Activated CD8-positive, alpha-beta T cell treated with anti-CD3 and anti-CD28 coated beads, Interleukin-2, amount 10 ng/mL, durations not matched to agents 7 days and 5 days (primary cell): Measurements from ENCODE around the gene ABHD4. TPM values are rescaled to one million over a fixed set of nuclear protein-coding genes. Genes with fewer than 3 reads are reported as not detected.
"Not testable (repeated sequence)": the region's sequence is repeated elsewhere in the genome, so short reads cannot be mapped to it uniquely, and the experiment has no call there.

Source experiments
- ATAC-seq: fragments of 150-1000 bp; cut with Tn5 transposase; one replicate; pipeline ENCODE4 v1.10.0; 2021; ENCODE audit warnings: moderate library complexity
- CTCF ChIA-PET: fragments of 350-600 bp; sonication (Branson Sonifier 250); formaldehyde crosslinking; loops from one replicate; lab custom pipeline; 2021; ENCODE audit warnings: antibody characterized with exemption; lab: Charles Lee
- POLR2A ChIA-PET: fragments of 350-600 bp; sonication (Branson Sonifier 250); formaldehyde crosslinking; loops from one replicate; lab custom pipeline; 2021; ENCODE audit warnings: antibody characterized with exemption; lab: Charles Lee
- DNase-seq: peaks from one replicate; pipeline ENCODE4 v3.0.0-alpha.2; 2020
- H3K27ac Mint-ChIP-seq: one replicate; pipeline ENCODE4 v1.8.0; 2021; ENCODE audit warnings: mild to moderate bottlenecking, mixed read lengths
- H3K27me3 Mint-ChIP-seq: one replicate; pipeline ENCODE4 v1.8.0; 2021; ENCODE audit warnings: low read depth, mixed read lengths
- H3K36me3 Mint-ChIP-seq: one replicate; pipeline ENCODE4 v1.8.0; 2021; ENCODE audit warnings: low read depth, mixed read lengths
- H3K4me1 Mint-ChIP-seq: one replicate; pipeline ENCODE4 v1.8.0; 2021; ENCODE audit warnings: low read depth, mixed read lengths
- H3K4me3 Mint-ChIP-seq: one replicate; pipeline ENCODE4 v1.8.0; 2021; ENCODE audit warnings: mild to moderate bottlenecking, mixed read lengths
- H3K9me3 Mint-ChIP-seq: one replicate; pipeline ENCODE4 v1.8.0; 2022; ENCODE audit warnings: mixed read lengths; ENCODE audit not compliant: insufficient read depth
- total RNA-seq, 2 experiments: library from RNA; stranded (reverse); gene quantifications; one replicate each; pipeline ENCODE4 v1.2.3, GENCODE V29; 2021

Gene ABHD4
- total RNA-seq, 2 experiments from 2014 or later: 8.0 to 8.5 TPM

GRCh38 chr14:22600027-22600426 is 1.9 kb downstream of the ABHD4 start:
- H3K27me3 Mint-ChIP-seq: peaks cover 9% of the 10 kb centered on the region
- no peaks in the 10 kb centered on the region for H3K9me3 Mint-ChIP-seq
- POLR2A ChIA-PET: interaction anchor here (0.6 to 5.4 kb wide), 4 partner anchors 11 to 183 kb away, joined by 3 to 42 read pairs (median 3); partner anchors contain the start of genes DAD1 and OXA1L
- CTCF ChIA-PET: interaction anchor here (0.6 to 5.1 kb wide), 6 partner anchors 10 to 622 kb away, joined by 3 to 64 read pairs (median 7); partner anchors contain the start of gene DAD1
- no peak overlapping the region for H3K27ac Mint-ChIP-seq
- no peak overlapping the region for H3K4me3 Mint-ChIP-seq
- peaks cover 30% of the 10 kb centered on the region for H3K4me1 Mint-ChIP-seq
- peaks cover 18% of the 10 kb centered on the region for H3K36me3 Mint-ChIP-seq
- ATAC-seq (no peak), DNase-seq (no peak)

- peaks cover 30% of the 10 kb centered on the region for H3K4me1 Mint-ChIP-seq
- peaks cover 20% of the 10 kb centered on the region for H3K36me3 Mint-ChIP-seq
- no peak overlapping the region for H3K4me3 Mint-ChIP-seq
- ATAC-seq (no peak), DNase-seq (no peak)
- no peaks in the 10 kb centered on the region for H3K9me3 Mint-ChIP-seq
- CTCF ChIA-PET: interaction anchor here (0.8 to 5.1 kb wide), 6 partner anchors 11 to 750 kb away, joined by 3 to 64 read pairs (median 4); partner anchors contain the start of gene DAD1
- POLR2A ChIA-PET: interaction anchor here (5.4 kb wide), 1 partner anchor 12 kb away, joined by 42 read pairs; the partner anchor contains the start of gene DAD1
- no peak overlapping the region for H3K27ac Mint-ChIP-seq
- peaks cover 5% of the 10 kb centered on the region for H3K27me3 Mint-ChIP-seq
These were observed 3.4 kb downstream of the ABHD4 start for GRCh38 chr14:22601456-22601855.

- Mint-ChIP-seq H3K4me3 (no peak overlapping the region), H3K27ac (no peak overlapping the region), H3K4me1 (peaks cover 30% of the 10 kb centered on the region), H3K36me3 (peaks cover 23% of the 10 kb centered on the region), H3K9me3 (no peaks in the 10 kb centered on the region), H3K27me3 (peaks cover 2% of the 10 kb centered on the region)
- ChIA-PET CTCF (interaction anchor here (0.8 to 5.1 kb wide), 5 partner anchors 12 to 750 kb away, joined by 3 to 64 read pairs (median 3); partner anchors contain the start of gene DAD1), POLR2A (interaction anchor here (5.4 kb wide), 1 partner anchor 13 kb away, joined by 42 read pairs; the partner anchor contains the start of gene DAD1)
- no peak for ATAC-seq
- no peak for DNase-seq
These were observed 3.9 kb downstream of the ABHD4 start for GRCh38 chr14:22601996-22602395.

- H3K27ac Mint-ChIP-seq: no peak overlapping the region
- ATAC-seq (no peak), DNase-seq (no peak)
- CTCF ChIA-PET: interaction anchor here (1.5 kb wide), 1 partner anchor 17 kb away, joined by 3 read pairs; no protein-coding TSS in a partner anchor
- H3K4me3 Mint-ChIP-seq: no peak overlapping the region
- H3K4me1 Mint-ChIP-seq: peaks cover 26% of the 10 kb centered on the region
- peaks cover 26% of the 10 kb centered on the region for H3K36me3 Mint-ChIP-seq
- H3K9me3 Mint-ChIP-seq: no peaks in the 10 kb centered on the region
- no peaks in the 10 kb centered on the region for H3K27me3 Mint-ChIP-seq
- POLR2A ChIA-PET: interaction anchor here (1.1 kb wide), 1 partner anchor 14 kb away, joined by 3 read pairs; the partner anchor contains the start of gene DAD1
These were observed 4.8 kb downstream of the ABHD4 start for GRCh38 chr14:22602862-22603261.

- Mint-ChIP-seq H3K36me3 (peaks cover 42% of the 10 kb centered on the region), H3K27me3 (no peaks in the 10 kb centered on the region), H3K27ac (no peak overlapping the region), H3K4me3 (no peak overlapping the region), H3K4me1 (peaks cover 5% of the 10 kb centered on the region), H3K9me3 (no peaks in the 10 kb centered on the region)
- POLR2A ChIA-PET: interaction anchor here (2.1 kb wide), 1 partner anchor 17 kb away, joined by 7 read pairs; the partner anchor contains the start of gene DAD1
- ATAC-seq (no peak), DNase-seq (no peak)
- CTCF ChIA-PET: interaction anchor here (0.7 kb wide), 1 partner anchor 36 kb away, joined by 4 read pairs; no protein-coding TSS in a partner anchor
These were observed 8.3 kb downstream of the ABHD4 start for GRCh38 chr14:22606380-22606779.

GRCh38 chr14:22607291-22607690 is 9.2 kb downstream of the ABHD4 start:
- DNase-seq (no peak), ATAC-seq (no peak)
- ChIA-PET CTCF (interaction anchor here (0.8 to 1.2 kb wide), 3 partner anchors 8 to 46 kb away, joined by 3 read pairs; no protein-coding TSS in a partner anchor), POLR2A (interaction anchor here (1.0 to 1.2 kb wide), 2 partner anchors 9 to 18 kb away, joined by 3 to 7 read pairs; partner anchors contain the start of gene DAD1)
- no peak overlapping the region for H3K27ac Mint-ChIP-seq
- H3K27me3 Mint-ChIP-seq: no peaks in the 10 kb centered on the region
- no peaks in the 10 kb centered on the region for H3K4me1 Mint-ChIP-seq
- peaks cover 36% of the 10 kb centered on the region for H3K36me3 Mint-ChIP-seq
- no peaks in the 10 kb centered on the region for H3K9me3 Mint-ChIP-seq
- no peak overlapping the region for H3K4me3 Mint-ChIP-seq

GRCh38 chr14:22610931-22611330 is 12.8 kb downstream of the ABHD4 start:
- ATAC-seq: no peak
- CTCF ChIA-PET: no interaction called here
- Mint-ChIP-seq H3K4me3 (no peak overlapping the region), H3K9me3 (no peaks in the 10 kb centered on the region), H3K27me3 (no peaks in the 10 kb centered on the region), H3K27ac (no peak overlapping the region), H3K4me1 (no peaks in the 10 kb centered on the region), H3K36me3 (peaks cover 21% of the 10 kb centered on the region)
- POLR2A ChIA-PET: no interaction called here
- DNase-seq: no peak

GRCh38 chr14:22613106-22613695 is 15.1 kb downstream of the ABHD4 start:
- no peak overlapping the region for H3K4me3 Mint-ChIP-seq
- peaks cover 16% of the 10 kb centered on the region for H3K36me3 Mint-ChIP-seq
- H3K27ac Mint-ChIP-seq: no peak overlapping the region
- H3K27me3 Mint-ChIP-seq: peaks cover 9% of the 10 kb centered on the region
- ChIA-PET CTCF (no interaction called here), POLR2A (no interaction called here)
- no peaks in the 10 kb centered on the region for H3K4me1 Mint-ChIP-seq
- no peaks in the 10 kb centered on the region for H3K9me3 Mint-ChIP-seq
- no peak for ATAC-seq
- no peak for DNase-seq

- DNase-seq (no peak), ATAC-seq (no peak)
- no peak overlapping the region for H3K4me3 Mint-ChIP-seq
- H3K36me3 Mint-ChIP-seq: peaks cover 14% of the 10 kb centered on the region
- no peaks in the 10 kb centered on the region for H3K9me3 Mint-ChIP-seq
- CTCF ChIA-PET: no interaction called here
- H3K27ac Mint-ChIP-seq: no peak overlapping the region
- no peaks in the 10 kb centered on the region for H3K4me1 Mint-ChIP-seq
- POLR2A ChIA-PET: no interaction called here
- H3K27me3 Mint-ChIP-seq: peaks cover 9% of the 10 kb centered on the region
These were observed 15.7 kb downstream of the ABHD4 start for GRCh38 chr14:22613736-22614239.

- no peak for DNase-seq
- Mint-ChIP-seq H3K4me1 (no peaks in the 10 kb centered on the region), H3K27me3 (peaks cover 9% of the 10 kb centered on the region), H3K36me3 (peaks cover 14% of the 10 kb centered on the region), H3K4me3 (no peak overlapping the region), H3K27ac (no peak overlapping the region), H3K9me3 (no peaks in the 10 kb centered on the region)
- no peak for ATAC-seq
- CTCF ChIA-PET: no interaction called here
- POLR2A ChIA-PET: no interaction called here
These were observed 16.2 kb downstream of the ABHD4 start for GRCh38 chr14:22614240-22614799.

GRCh38 chr14:22615765-22616164 is 17.7 kb downstream of the ABHD4 start:
- CTCF ChIA-PET: not testable (repeated sequence)

More at GRCh38 chr14:22615765-22616164, 17.7 kb downstream of the ABHD4 start:
- H3K9me3 Mint-ChIP-seq, H3K4me1 Mint-ChIP-seq, ATAC-seq, POLR2A ChIA-PET, DNase-seq, H3K27ac Mint-ChIP-seq, H3K36me3 Mint-ChIP-seq, H3K4me3 Mint-ChIP-seq: not testable (repeated sequence)
- peaks cover 11% of the 10 kb centered on the region for H3K27me3 Mint-ChIP-seq
